NCI-H82 (cell line): ENCODE data around the gene ARHGAP22.
A peak's percentile ranks its signal among the peaks of the same experiment; 100 is the strongest.

Experiments used
- DNase-seq: peaks from one replicate; lab custom pipeline; 2025; lab: John Stamatoyannopoulos, UW

Gene ARHGAP22

DNA sequence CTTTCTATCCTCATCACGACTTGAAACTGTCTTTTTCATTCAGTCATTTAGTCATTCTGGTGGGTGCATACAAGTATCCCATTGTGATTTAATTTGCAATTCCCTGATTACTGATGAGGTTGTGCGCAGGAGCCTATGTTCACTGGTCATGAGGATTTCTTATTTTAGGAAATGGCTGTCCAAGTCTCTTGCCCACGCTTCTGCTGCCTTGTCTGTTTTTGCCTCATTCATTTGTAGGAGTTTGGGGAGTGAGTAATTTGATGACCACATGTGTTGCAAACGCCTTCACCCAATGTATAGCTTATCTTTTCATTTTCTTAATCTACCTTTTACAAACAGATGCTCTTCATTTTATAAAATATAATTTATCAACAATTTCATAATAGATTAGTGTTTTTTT, 127.3 kb downstream of the ARHGAP22 start:
- no peak for DNase-seq

DNA sequence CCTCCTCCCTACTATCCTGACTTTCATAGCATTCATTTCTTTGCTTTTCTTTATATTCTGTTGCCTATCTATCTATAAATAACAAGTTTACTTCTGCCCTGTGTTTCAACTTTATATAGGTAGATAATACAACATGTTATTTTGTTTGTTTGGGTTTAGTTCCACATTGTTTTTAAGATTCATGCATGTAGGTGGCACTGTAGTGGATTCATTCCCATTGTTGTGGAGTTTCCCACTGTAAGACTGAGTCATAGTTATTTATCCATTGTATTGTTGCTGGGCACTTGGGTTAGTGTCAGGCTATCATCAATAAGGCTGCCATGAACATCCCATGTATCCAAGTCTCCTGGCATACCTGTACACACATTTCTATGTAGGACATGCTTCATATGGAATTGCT, 127.7 kb downstream of the ARHGAP22 start:
- DNase-seq: no peak

DNA sequence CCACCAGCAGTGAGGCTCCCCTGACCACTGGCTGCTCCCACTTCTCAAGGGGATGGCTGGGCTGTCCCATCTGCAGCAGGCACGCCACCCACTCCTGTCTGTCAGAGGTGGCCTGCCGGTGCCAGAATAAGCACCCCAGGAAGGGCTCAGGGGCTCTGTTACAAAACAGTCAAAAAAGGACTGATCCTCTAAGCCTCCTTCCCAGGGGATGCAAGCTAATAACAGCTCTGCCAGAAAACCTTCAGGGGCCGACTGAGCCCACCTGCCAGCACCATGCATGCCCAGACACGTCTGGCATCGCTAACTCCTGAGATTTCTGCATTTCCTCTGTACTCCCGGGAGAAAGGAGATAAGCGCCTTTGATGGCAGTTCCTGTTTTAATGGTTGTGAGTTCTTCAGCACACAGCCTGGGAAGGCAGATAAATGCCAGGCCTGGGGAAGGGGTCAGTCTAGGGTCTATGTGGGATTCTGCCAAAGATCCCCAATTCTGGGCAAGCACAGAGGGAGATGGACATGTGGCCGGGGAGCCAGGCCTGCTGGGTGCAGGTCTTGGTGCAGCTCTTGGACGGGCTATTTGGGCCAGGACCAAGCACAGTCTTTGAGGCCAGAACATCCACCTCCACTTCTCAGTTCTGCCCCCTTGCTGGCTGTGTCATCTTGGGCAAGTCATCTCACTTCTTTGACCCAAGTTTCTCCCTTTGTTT, 128.4 kb downstream of the ARHGAP22 start:
- DNase-seq: peak; percentile 61

DNA sequence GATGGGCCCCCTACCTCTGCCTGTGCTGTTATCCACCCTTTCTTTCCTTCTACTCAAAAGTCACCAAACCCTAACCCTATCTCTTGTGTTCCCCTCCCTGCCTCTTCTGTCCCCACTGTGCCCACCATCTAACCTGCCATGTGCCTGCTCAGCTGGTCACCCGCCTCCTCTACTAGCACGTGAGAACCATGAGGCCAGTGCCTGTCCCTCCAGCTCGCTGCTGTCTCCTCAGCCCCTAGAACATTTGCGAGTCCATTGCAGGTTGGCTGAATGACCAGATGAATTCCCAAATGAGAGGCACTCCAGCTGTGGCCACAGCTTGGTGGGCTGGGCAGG, 129.0 kb downstream of the ARHGAP22 start:
- DNase-seq: no peak

- no peak for DNase-seq
Observed at GRCh38 chr10:48474765-48475365, 130.0 kb downstream of the ARHGAP22 start.

DNA sequence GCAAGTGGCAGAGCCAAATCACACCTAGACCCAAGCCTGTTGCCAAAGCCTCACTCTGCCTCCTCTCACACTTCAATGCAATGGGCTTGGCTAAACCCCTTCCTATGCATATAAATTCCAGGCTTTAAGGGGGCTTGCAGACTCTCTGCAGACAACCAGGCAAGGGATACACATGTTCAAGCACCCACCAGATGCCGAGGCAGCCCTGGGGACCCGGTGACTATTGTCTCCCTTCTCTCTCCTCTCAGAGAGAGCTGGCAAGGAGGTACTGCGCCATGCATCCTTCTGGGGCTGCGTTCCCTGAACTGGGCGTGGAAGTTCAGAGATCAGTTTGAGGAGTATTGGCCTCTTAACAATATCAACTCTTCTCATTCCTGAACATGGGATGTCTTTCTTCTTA, 131.2 kb downstream of the ARHGAP22 start:
- no peak for DNase-seq

DNA sequence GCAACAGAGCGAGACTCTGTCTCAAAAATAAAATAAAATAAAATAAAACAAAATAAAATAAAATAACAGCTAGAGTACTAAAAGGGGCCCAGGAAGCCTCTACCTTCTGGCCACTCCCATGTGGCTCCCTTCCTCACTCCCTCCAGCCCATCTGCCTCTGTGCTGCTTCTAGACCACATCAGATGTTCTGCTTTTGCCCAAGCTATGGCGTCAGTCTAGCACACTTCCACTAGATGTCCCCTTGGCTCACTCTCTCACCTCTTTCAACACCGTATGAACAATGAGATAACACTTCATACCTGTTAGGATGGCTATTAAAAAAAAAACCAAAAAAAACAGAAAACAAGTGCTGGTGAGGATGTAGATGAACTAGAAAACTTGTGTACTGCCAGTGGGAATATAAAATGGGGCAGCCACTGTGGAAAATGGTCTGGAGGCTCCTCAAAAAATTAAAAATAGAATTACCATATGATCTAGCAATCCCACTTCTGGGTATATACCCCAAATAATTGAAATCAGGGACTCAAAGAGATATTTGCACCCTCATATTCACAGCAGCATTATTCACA, 132.3 kb downstream of the ARHGAP22 start:
- no peak for DNase-seq

DNA sequence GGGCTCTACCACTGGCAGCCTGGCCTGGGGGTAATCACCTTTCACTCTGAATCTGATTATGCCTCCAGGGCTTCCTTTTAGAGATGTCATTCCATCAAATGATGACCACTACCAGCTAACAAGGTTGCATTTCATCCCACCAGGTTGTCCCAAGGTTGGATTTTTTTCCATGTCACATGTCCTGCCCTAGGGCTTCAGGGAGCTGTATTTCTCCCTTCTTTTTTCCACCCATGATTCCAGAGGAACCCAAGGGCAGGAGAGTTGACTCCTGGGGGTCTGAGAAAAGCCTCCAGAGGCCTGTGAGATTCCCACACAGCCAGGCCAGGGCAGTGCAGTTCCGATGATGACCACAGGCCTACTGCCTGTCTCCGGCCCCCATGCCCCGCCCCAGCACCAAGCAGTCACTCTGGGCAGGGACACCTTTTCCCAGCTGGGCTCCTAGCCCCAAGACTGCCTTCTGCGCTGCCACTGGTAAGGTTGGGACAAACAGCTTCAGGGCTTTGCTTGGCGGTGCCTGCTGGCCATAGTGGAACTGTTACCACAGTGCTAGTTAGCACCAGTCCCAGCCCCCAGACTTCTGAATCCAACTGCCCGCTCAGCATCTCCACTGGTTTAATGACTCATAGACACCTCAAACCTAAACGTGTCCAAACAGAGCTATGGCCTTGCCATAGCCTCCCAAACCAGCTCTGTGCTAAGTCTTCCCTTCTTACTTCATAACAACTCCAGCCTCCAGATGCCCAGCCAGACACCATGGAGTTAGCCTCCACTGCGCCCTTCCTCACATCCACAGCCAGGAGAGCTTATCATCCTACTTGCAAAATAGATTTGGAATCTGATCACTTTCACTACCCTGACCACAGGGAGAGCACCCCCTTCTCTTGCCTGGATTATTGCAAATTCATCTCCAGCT, 133.7 kb downstream of the ARHGAP22 start:
- no peak for DNase-seq

DNA sequence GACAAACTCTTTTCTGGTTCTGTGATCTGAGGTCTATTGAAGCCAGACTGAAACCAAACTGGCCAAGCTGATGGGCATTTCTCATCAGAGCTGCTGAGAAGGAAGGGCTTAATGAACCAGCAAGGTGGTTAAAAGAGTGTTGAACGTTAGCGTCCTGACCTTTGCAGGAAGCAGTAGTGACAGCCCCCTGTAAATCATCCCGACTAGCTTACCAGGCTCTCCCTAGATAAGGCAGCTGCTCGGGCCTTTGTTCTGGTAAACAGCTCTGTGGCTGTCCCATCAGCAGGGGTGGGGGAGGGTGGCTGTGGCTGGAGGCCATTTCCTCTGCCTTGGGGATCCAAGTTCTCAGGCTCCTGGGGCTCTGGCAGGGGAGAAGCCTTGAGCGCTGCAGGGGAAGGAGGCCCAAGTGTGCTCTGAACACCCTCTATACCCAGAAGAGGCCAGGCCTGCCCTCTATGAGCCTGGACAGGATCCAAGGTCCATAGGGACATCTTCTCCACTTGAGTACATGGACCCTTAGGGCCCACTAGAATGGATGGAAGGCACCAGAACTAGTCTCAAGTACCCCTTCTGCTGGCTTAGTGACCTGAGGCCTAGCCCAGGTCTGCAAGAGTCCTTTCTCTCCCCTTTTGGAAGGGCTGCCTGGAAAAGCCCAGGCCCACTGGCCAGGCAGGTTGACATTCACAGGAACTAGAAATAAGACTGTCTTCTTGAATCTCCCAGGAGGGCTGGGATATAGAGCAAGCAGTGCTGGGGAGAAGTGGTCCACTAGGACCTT, 134.6 kb downstream of the ARHGAP22 start:
- peak; percentile 56 for DNase-seq

GRCh38 chr10:48469516-48470020, 135.3 kb downstream of the ARHGAP22 start:
- no peak for DNase-seq

DNA sequence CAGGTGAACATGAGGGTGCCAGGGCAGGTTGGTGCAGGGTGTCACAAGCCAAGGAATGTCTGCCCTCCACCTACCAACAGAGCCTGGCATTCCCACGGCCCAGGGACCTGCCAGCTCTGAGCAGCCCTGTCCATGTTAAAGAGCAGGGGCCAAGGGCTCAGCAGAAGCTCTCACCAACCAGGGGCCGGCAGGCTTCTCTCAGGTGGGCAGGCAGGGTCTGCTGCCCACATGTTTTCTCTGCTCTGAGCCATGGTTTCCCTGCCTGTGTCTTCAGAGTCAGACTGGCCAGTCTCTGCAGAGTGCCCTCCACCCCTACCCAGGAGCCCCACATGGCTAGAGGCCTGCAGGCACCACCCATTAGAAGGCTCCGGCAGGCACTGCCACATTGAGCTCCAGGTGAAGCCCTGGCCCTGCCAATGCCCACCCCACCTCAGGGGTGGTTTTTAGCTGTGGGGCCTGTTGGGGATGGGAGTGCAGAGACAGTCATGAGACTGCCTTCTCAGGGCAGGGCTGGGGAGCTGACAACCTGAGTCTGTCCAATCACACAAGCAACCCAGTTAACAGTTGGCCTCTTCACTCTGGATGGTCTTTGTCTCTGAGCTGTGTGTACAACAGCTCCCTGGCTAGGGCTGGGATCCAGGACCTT, 135.9 kb downstream of the ARHGAP22 start:
- no peak for DNase-seq

- DNase-seq: no peak
Observed at GRCh38 chr10:48468130-48468790, 136.6 kb downstream of the ARHGAP22 start.

DNA sequence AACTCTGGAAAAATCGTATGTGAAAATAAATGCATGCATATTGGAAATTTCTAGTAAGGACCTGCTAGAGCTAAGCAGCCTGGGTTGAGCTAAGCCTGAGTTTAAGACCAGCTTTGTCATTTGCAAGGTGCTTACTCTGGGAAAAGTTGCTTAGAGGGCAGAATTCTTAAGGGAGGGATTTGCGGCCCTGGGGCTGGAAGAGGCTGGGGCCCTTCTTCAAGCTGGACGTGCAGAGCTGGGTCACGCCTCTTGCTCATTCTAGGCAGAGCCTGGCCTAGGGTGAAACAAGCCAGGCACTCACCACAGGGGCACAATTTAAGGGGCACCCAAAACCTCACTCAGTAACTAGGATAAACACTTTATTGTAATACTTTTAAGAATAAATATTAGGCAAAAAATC, 137.2 kb downstream of the ARHGAP22 start:
- DNase-seq: no peak

GRCh38 chr10:48466611-48467240, 138.1 kb downstream of the ARHGAP22 start:
- no peak for DNase-seq

GRCh38 chr10:48465860-48466521, 138.9 kb downstream of the ARHGAP22 start:
- DNase-seq: no peak

GRCh38 chr10:48464871-48465736, 139.8 kb downstream of the ARHGAP22 start:
- no peak for DNase-seq

- no peak for DNase-seq
Observed at GRCh38 chr10:48464121-48464870, 140.6 kb downstream of the ARHGAP22 start.
